22Rv1 (cell line): ENCODE data around the gene HLA-DQA1.
"Not testable (repeated sequence)": the region's sequence is repeated elsewhere in the genome, so short reads cannot be mapped to it uniquely, and the experiment has no call there.

Experiments used
- H3K27ac ChIP-seq: fragments of 450-650 bp; 2 replicates; pipeline ENCODE4 v1.5.1; 2017
- CTCF ChIP-seq: fragments of 450-650 bp; IDR thresholded peaks from 2 replicates; pipeline ENCODE4 v1.5.1; 2017; ENCODE audit warnings: mild to moderate bottlenecking
- ZFX ChIP-seq: fragments of 450-650 bp; IDR thresholded peaks from 2 replicates; pipeline ENCODE4 v1.6.1; 2017; ENCODE audit warnings: antibody characterized with exemption, borderline replicate concordance

HLA-DQA1 gene

GRCh38 chr6:32664827-32665362 is 27.7 kb downstream of the HLA-DQA1 start:
- H3K27ac ChIP-seq, result no peak overlapping the region
- TF ChIP-seq CTCF (no peak), ZFX (no peak)

GRCh38 chr6:32665661-32666060 is 28.5 kb downstream of the HLA-DQA1 start:
- no peak overlapping the region for H3K27ac ChIP-seq
- no peak for TF ChIP-seq CTCF
- no peak for TF ChIP-seq ZFX

- TF ChIP-seq CTCF, result no peak
- no peak for TF ChIP-seq ZFX
- no peak within 1 kb of the TSS for H3K27ac ChIP-seq
Observed at GRCh38 chr6:32666420-32667300, 29.5 kb downstream of the HLA-DQA1 start, which contains the start of gene HLA-DQB1. Gene HLA-DQB1, minus strand, starts transcription at chr6:32666657. Its CDS starts 50 bp downstream, at chr6:32666607.

GRCh38 chr6:32668226-32668747 is 31.1 kb downstream of the HLA-DQA1 start:
- TF ChIP-seq CTCF (no peak), ZFX (no peak)
- H3K27ac ChIP-seq, result no peak overlapping the region

- TF ChIP-seq CTCF (no peak), ZFX (no peak)
- H3K27ac ChIP-seq, result no peak overlapping the region
Observed at GRCh38 chr6:32669240-32669639, 32.0 kb downstream of the HLA-DQA1 start.

- no peak overlapping the region for H3K27ac ChIP-seq
- no peak for TF ChIP-seq CTCF
- TF ChIP-seq ZFX, result no peak
Observed at GRCh38 chr6:32669893-32670292, 32.7 kb downstream of the HLA-DQA1 start.

GRCh38 chr6:32671908-32672307 is 34.7 kb downstream of the HLA-DQA1 start:
- H3K27ac ChIP-seq, result not testable (repeated sequence)

- not testable (repeated sequence) for H3K27ac ChIP-seq
Observed at GRCh38 chr6:32674123-32674522, 36.9 kb downstream of the HLA-DQA1 start.
